Measurements from ENCODE around the gene GLI3.

GRCh38 chr7:42167206-42167605 is 69.8 kb downstream of the GLI3 start:
- TF ChIP-seq CTCF (conservative IDR thresholded peaks at IDR 0.05 in 1 of 2, IDR thresholded peaks at IDR 0.05 in 1 of 2; ENCODE audit: extremely low read depth in 1 of 2, insufficient read depth in 1 of 2, low read depth in 1 of 2, low read length in 2 of 2): no peak
- no peak for TF ChIP-seq EZH2 (IDR thresholded peaks at IDR 0.05; ENCODE audit: borderline replicate concordance, low read length)
